Muscle layer of duodenum (tissue), 2 donors: Measurements from ENCODE around the gene SHC2.
"Not testable (repeated sequence)": the region's sequence is repeated elsewhere in the genome, so short reads cannot be mapped to it uniquely, and the experiment has no call there.

Source experiments
- H3K27ac ChIP-seq: one replicate; pipeline ENCODE4 v1.7.0; 2013; ENCODE audit warnings: mild to moderate bottlenecking, low read length
- H3K27me3 ChIP-seq: one replicate; pipeline ENCODE4 v1.7.0; 2013; ENCODE audit warnings: low read depth, mild to moderate bottlenecking, control low read depth, low read length
- H3K36me3 ChIP-seq, 2 donors: one replicate each; pipeline ENCODE4 v1.7.0; 2013; ENCODE audit warnings: low read length in 2 of 2, control low read depth in 1 of 2, mild to moderate bottlenecking in 1 of 2; ENCODE audit not compliant: insufficient read depth in 2 of 2, control insufficient read depth in 1 of 2
- H3K4me1 ChIP-seq, 2 donors: one replicate each; pipeline ENCODE4 v1.7.0; 2013; ENCODE audit warnings: low read length in 2 of 2, mild to moderate bottlenecking in 2 of 2, control low read depth in 1 of 2, moderate library complexity in 1 of 2; ENCODE audit not compliant: insufficient read depth in 2 of 2, control insufficient read depth in 1 of 2
- H3K4me3 ChIP-seq, 2 donors: one replicate each; pipeline ENCODE4 v1.7.0; 2013; ENCODE audit warnings: low read length in 2 of 2, low read depth in 1 of 2, mild to moderate bottlenecking in 1 of 2
- H3K9me3 ChIP-seq, 2 donors: one replicate each; pipeline ENCODE4 v1.7.0; 2013; ENCODE audit warnings: low read length in 2 of 2, control low read depth in 1 of 2, mild to moderate bottlenecking in 1 of 2; ENCODE audit not compliant: control insufficient read depth in 1 of 2
- donor health status: healthy.

SHC2 gene

DNA sequence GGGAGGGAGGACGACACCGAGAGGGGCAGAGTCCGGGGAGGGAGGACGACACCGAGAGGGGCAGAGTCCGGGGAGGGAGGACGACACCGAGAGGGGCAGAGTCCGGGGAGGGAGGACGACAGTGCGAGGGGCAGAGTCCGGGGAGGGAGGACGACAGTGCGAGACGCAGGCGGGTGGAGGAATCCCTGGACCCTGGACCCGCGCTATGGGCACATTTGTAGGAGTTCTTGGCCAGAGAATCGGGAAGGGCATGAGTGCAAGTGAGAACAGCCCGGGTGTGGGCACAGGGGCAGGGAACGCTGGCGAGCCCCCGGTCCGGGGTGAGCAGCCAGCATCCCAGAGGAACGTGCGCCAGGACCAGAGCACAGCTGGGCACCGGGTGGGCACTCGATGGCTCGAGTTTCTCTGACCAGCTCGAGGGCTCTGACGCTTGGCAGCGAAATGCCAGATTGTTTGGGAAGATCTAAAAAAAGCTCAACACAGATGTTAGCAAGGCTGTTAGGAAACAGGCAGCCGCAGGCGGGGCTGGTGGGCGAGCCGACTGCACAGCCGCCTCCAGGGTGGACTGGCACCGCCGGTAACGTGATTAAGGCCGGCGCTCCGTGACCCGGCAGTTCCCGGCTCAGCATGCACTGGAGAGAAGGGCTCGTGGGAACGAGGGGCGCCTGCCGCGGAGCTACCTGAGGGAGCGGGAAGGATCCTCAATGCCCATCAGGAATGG is 33.9 kb downstream of the SHC2 start:
- H3K4me3 ChIP-seq: no peak overlapping the region
- no peaks in the 10 kb centered on the region for H3K27me3 ChIP-seq
- H3K27ac ChIP-seq: no peak overlapping the region
- H3K4me1 ChIP-seq: no peaks in the 10 kb centered on the region
- no peaks in the 10 kb centered on the region for H3K9me3 ChIP-seq
- peaks cover 0 to 27% of the 10 kb centered on the region in 2 donors for H3K36me3 ChIP-seq

DNA sequence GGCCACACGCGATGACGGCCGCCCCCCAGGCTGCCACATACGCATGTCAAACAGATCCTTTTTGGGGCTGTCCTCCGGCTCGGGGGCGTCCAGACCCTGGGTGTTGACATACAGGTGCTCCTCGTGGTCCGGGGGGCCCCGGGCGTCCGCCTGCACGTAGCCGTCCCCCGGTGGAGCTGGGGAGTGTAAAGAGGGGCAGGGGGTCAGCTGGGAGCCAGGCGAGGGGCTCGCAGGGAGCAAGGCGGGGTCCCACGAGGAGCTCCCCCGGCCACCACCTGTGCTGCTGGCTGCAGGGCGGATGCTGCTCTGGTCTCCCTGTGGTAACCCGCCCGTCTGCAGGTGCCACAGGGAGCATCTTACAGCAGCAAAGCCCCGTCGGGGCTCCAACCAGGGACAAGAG is 35.8 kb downstream of the SHC2 start:
- H3K27ac ChIP-seq: no peak overlapping the region
- no peak overlapping the region for H3K4me3 ChIP-seq
- H3K36me3 ChIP-seq: peaks cover 0 to 27% of the 10 kb centered on the region in 2 donors

DNA sequence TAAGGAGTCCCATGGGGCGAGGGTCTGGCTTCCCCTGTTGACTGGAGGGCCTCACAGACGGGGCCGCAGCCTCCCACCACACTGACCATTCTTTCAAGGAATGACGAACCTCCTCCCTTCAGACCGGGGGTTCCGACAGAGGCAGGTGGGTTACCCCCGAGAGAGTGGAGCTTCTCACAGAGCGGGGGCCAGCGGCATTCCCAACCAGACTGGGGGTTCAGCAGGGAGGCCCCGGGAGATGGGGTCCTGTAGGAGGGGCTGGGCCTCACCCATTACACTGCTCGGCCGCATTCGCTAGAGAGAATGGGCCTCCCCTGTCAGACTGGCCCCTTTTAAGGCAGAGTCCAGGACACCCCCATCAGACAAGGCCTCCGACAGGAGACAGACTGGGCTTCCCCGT is 36.3 kb downstream of the SHC2 start:
- no peaks in the 10 kb centered on the region for H3K4me1 ChIP-seq
- H3K4me3 ChIP-seq: no peak overlapping the region
- H3K36me3 ChIP-seq: peaks cover 0 to 26% of the 10 kb centered on the region in 2 donors
- no peaks in the 10 kb centered on the region for H3K27me3 ChIP-seq
- H3K27ac ChIP-seq: no peak overlapping the region
- H3K9me3 ChIP-seq: no peaks in the 10 kb centered on the region

More for the DNA sequence above, 35.8 kb downstream of the SHC2 start:
- H3K4me1 ChIP-seq: no peaks in the 10 kb centered on the region
- H3K27me3 ChIP-seq: no peaks in the 10 kb centered on the region
- no peaks in the 10 kb centered on the region for H3K9me3 ChIP-seq

- Histone ChIP-seq H3K27me3 (no peaks in the 10 kb centered on the region), H3K9me3 (no peaks in the 10 kb centered on the region), H3K27ac (no peak overlapping the region), H3K4me3 (no peak overlapping the region), H3K36me3 (peaks cover 0 to 26% of the 10 kb centered on the region in 2 donors), H3K4me1 (no peaks in the 10 kb centered on the region)
Measured at GRCh38 chr19:423691-424466, 37.0 kb downstream of the SHC2 start.

GRCh38 chr19:422917-423226 is 38.0 kb downstream of the SHC2 start:
- not testable (repeated sequence) for H3K27ac ChIP-seq, H3K4me1 ChIP-seq

GRCh38 chr19:422213-422916 is 38.5 kb downstream of the SHC2 start:
- Histone ChIP-seq H3K4me1 (no peaks in the 10 kb centered on the region), H3K27ac (no peak overlapping the region), H3K4me3 (no peak overlapping the region), H3K36me3 (peaks cover 0 to 26% of the 10 kb centered on the region in 2 donors), H3K27me3 (no peaks in the 10 kb centered on the region), H3K9me3 (no peaks in the 10 kb centered on the region)

More at GRCh38 chr19:422917-423226, 38.0 kb downstream of the SHC2 start:
- H3K36me3 ChIP-seq: peaks cover 0 to 26% of the 10 kb centered on the region in 2 donors
- not testable (repeated sequence) for H3K27me3 ChIP-seq, H3K9me3 ChIP-seq, H3K4me3 ChIP-seq

GRCh38 chr19:419721-420515 is 40.9 kb downstream of the SHC2 start:
- H3K4me1 ChIP-seq: no peaks in the 10 kb centered on the region
- H3K27ac ChIP-seq: no peak overlapping the region
- H3K4me3 ChIP-seq: no peak overlapping the region
- no peaks in the 10 kb centered on the region for H3K9me3 ChIP-seq
- H3K36me3 ChIP-seq: peaks cover 0 to 30% of the 10 kb centered on the region in 2 donors
- no peaks in the 10 kb centered on the region for H3K27me3 ChIP-seq

DNA sequence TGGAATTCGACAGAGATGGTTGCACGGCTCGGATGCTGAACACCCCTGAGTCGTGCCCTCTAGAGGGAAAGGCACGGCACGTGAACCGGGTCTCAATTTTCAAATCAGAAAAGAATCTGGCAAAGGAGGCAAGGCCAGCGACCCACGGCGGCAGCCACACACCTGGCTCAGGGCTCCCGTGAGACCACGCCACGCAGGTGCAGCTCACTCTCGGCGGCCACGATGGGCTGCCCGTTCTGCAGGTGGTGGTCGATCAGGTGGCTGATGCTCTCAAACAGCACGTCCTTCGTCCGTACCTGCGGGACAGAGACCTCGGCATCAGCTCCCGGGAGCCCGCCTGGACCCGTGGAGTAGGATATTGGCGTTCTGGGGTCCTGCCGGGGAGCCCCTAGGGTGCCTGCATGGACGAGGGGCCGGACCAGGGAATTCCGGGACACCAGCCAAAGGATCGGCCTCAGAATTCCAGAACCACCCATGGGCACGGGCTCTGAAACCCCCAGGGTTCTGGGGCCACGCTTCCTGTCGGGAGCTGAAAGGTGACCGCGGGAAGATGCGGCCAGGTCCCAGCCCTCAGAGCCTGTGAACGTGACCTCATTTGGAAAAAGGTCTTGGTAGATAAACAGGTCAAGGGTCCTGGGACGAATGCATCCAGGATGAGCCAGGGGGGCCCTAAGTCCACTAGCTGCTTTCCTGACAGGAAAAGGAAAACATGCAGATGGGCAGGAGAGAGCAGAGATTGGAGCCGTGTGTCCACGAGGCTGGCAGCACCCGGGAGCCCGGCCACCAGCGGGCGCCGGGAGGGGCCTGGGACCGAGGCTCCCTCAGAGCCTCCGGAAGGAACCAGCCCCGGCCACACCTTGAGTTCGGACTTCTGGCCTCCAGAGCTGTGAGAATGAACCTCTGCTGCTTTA is 41.8 kb downstream of the SHC2 start:
- peaks cover 0 to 25% of the 10 kb centered on the region in 2 donors for H3K36me3 ChIP-seq
- no peak overlapping the region for H3K27ac ChIP-seq
- no peaks in the 10 kb centered on the region for H3K4me1 ChIP-seq
- H3K9me3 ChIP-seq: no peaks in the 10 kb centered on the region
- H3K27me3 ChIP-seq: no peaks in the 10 kb centered on the region
- no peak overlapping the region for H3K4me3 ChIP-seq

DNA sequence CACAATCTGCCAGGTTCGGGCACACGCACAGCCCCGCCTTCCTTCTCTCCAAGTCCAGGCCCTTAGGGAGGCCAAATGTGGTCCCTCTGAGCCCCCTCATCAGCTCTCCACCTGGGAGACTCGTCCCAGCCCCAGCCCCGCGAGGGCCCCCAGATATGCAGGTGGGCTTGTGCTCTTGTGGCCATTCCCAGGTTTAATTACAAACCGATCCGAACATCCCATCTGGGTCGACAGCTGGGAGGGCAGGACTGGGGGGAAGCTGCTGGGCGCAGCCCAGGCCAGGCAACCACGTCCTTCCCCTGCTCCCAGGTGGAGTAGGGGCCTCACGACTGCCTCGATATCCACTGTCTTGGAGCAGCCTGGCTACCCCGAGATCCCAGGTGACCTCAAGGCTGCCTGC is 44.4 kb downstream of the SHC2 start:
- H3K9me3 ChIP-seq: no peaks in the 10 kb centered on the region
- no peak overlapping the region for H3K4me3 ChIP-seq
- H3K4me1 ChIP-seq: no peaks in the 10 kb centered on the region
- H3K27ac ChIP-seq: no peak overlapping the region
- H3K36me3 ChIP-seq: peaks cover 0 to 11% of the 10 kb centered on the region in 2 donors
- H3K27me3 ChIP-seq: peaks cover 4% of the 10 kb centered on the region

DNA sequence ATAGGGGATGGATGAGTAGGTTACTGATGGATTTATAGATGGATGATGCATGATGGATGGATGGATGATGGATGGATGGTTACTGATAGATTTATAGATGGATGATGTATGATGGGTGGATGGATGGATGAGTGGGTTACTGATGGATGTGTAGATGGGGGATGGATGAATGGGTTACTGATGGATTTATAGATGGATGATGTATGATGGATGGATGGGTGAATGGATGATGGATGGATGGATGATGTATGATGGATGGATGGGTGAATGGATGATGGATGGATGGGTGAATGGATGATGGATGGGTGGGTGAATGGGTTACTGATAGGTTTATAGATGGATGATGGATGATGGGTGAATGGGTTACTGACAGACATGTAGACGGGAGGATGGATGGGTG is 45.5 kb downstream of the SHC2 start:
- no peak overlapping the region for H3K4me3 ChIP-seq
- H3K9me3 ChIP-seq: no peaks in the 10 kb centered on the region
- no peak overlapping the region for H3K27ac ChIP-seq
- peaks cover 0 to 9% of the 10 kb centered on the region in 2 donors for H3K36me3 ChIP-seq
- H3K27me3 ChIP-seq: peaks cover 4% of the 10 kb centered on the region
- H3K4me1 ChIP-seq: no peaks in the 10 kb centered on the region
